Activated CD4-positive, CD25-positive, alpha-beta regulatory T cell treated with anti-CD3 and anti-CD28 coated beads, Interleukin-2, amount 50 U/mL, for 24 hours (primary cell): ENCODE measurements around the gene CNTNAP2.

Experiments
- ATAC-seq, 2 donors: fragments of 150-1000 bp; cut with Tn5 transposase; one replicate each; pipeline ENCODE4 v1.10.0; 2021; ENCODE audit warnings: mild to moderate bottlenecking in 1 of 2, moderate library complexity in 1 of 2

The CNTNAP2 gene

DNA sequence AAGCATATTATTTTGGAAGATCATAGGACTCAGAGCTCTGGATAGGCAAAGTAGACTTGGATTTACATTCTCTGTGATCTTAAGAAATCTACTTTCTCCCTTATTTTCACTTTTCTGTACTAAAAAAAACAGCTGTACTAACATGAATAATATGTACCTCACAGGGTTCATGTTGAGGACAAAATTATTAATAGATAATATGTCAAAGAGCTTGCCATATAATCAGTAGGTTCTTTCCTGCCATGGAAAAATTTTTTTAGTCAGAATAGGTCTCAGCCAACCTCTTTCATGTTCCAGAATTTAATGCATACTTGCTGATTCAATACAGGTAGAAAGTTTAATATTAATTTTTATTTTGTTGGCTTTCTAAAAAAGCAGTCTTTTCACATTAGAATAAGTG is 1693.7 kb downstream of the CNTNAP2 start:
- ATAC-seq: no peak

DNA sequence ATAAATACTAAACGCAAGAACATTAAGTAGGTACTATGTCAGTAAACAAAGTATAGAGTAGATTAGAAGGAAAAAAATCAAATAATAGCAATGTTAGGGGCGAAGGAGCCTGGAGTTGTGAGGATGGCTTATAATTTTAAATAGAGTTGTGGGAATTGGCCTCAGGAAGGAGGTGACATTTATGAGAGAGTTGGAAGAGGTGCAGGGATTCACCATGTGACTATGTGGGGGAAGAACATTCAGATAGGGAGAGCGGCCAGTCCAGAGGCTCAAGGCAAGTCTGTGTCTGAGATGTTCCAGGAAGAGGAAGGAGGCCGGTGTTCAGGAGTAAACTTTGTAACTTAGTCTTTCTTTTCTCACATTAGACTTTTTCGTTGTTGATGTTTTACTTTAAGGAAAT is 1695.3 kb downstream of the CNTNAP2 start:
- no peak for ATAC-seq

DNA sequence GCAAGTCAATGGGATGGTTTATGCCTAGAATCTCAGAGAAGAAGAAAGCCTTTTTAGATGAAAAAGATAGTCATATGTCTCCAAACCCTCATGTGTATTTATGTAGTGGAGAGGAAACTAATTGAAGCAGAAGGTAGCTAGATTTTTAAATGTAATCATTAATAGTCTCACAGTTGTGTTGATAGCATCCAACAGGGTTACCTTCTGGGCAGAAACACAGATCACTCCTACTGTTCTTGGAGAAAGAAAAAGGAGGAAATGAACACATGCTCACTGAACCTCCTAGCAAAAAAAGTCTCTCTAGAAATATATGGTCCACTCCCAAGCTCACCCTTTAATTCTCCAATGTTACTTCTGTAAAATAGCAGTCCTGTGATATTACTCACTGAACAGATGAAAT is 1696.7 kb downstream of the CNTNAP2 start:
- ATAC-seq: no peak

DNA sequence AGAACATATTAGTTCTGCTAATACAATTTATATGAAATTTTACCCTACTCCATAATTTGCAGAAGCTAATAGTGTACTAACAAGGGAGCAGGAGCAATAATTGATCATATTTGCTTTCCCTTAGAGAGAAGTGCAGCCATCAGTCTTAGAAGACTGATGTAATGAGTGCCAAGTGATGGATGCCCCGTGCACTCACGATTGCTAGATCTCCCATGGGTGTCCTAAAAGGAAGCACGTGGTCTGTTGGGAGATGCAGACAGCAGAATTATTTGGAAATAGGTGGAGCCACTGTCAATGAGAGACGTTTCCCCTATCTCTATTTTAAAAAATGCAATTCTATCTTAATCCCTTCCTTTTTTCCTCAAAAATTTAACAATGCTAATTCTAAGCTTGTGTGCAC is 1701.7 kb downstream of the CNTNAP2 start:
- no peak for ATAC-seq

DNA sequence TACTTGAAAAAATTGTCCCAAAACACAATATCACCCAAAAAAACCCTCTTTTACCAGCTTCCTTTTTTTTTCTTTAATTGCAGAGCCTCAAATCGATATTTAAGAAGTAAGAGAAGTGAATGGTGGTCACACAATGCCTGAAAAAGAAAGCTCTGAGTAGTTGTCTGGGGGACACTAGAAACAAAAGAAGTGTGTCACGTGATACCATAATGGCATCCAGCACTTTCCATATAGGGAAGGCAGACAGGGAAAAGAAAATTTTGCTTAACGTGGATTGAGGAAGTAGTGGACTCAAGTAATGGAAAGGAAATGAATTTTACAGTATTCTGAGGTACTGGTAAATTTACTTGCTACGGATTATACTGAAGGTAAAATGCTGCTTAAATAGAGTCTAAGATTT is 1708.1 kb downstream of the CNTNAP2 start:
- ATAC-seq: no peak

DNA sequence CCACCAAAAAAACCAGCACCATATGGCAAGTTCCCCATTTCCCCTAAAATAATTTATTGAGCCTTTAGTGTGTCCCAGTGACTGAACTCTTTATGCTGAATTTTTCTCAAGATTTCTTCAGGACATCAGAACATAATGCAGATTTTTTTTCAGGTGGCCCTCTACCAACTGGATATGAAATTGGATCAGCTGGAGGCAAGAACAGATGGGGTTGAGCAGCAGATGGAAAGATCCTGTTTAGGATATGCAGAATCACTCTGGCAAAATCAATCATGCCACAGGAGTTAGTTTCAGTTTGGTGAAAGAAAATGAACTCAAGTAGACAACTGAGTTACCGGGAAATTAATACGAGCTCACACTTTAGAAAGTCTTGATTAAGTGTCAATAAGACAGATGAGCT is 1712.4 kb downstream of the CNTNAP2 start:
- no peak for ATAC-seq

DNA sequence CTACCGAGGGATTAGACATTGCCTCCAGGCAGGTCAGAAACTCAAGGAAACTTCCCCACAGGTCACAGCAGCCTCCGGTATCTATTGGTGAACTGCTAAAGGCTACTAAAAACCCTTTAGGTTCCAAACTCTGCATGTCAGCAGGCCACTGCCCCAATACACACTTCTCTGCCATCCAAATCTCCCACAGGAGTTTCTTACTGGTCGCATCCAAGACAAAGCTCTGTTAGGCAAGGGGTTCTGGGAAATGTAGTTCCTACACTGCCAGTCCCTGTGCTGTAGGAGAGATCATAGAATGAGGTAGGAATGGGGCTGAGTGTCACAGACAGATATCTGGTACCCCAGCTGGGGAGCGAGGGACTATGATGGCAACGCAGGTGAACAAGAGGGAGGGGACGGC is 1717.0 kb downstream of the CNTNAP2 start:
- ATAC-seq: no peak

DNA sequence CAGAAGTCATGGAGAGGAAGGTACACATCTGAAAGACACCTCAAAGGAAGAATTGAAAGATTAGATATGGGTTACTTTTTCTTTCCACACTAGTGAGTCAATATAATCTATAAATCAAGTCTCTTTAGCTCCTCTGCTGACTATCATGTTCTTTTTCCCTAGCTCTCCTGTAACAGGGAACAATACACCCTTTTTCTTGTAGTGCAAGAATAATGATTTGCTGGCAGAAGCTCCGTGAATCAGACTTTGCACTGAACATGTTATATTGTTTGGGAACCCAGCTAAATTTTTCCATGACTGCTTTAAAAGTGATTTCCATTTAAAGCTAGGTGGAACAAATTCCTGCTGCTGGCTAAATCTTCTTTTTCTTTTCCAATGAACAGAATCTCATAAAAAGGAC is 1717.4 kb downstream of the CNTNAP2 start:
- ATAC-seq: no peak

DNA sequence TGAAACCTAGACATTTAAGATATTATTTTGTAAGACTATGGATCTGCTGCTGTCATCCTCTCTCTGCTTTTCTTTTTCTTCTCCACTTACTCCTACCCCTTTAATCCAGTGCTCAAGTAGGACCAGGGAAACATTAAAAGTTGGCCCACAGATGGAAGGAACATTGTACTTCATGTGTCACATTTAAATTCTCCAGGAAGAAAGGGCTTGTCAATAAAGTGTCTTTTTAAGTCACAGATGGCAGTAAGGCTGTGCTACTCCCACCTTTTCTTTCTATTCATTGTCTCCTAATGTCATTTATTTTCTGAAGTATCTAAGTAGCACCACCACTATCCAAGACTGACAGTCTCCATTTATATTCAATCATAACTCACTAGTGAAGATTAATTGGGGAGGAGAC is 1736.2 kb downstream of the CNTNAP2 start:
- ATAC-seq: no peak

DNA sequence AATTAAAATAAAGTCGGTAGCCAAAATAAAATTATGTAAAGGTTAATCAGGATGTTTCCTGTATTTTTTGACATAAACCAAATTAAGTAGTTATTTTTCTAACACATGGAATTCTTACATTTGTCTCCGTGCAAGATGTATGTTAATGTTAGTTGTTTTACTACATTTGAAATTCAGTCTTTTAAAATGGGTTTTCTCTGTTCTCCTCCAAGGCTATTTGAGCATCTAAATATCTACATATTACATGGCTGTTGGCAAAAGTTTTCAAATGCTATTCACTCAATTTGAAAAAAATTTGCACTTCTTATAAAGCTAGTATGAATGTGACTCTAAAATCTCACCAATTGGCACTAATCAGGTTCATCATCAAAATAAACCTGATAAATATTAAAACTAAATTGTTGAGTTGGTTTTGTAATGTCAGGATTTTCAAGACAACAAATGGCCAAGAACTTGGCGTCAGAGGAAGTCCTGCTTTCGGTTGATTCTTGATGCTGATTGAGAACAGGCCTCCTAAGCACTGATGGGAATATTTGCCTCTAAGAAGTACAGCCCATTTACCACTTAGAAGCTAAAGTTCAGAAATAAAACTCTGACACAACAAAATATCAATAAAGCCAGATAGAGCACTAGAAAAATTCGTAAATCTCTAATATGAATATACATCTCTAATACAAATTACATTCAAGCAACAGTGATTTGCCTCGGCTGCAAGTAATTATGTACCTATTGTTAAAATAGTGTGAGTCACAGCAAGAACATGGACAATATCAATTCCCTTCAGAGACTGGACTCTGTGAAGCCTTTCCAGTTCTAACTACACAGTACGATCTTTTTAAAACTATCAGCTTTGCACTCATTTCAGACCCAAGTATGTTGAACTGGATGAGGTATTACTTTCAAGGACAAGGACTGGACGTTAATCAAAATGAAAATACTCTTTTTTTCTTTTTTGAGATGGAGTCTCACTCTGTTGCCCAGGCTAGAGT is 1740.8 kb downstream of the CNTNAP2 start:
- no peak for ATAC-seq

DNA sequence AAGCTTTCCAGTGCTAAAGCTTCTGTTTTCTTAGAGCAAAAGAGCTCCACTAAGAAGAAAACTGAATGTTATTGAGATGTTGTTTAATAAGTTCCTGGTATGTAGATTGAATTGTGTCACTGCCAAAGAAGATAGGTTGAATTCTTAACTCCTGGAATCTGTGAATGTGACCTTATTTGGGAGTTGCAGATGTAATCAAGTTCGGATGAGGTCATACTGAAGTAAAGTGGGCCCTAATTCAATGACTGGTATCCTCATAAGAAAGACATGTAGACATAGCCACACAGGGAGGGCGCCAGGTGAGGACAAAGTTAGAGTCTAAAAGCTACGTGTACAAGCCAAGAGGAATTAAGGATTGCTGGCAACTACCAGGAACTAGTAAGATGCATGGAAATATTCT is 1741.8 kb downstream of the CNTNAP2 start:
- ATAC-seq: no peak

DNA sequence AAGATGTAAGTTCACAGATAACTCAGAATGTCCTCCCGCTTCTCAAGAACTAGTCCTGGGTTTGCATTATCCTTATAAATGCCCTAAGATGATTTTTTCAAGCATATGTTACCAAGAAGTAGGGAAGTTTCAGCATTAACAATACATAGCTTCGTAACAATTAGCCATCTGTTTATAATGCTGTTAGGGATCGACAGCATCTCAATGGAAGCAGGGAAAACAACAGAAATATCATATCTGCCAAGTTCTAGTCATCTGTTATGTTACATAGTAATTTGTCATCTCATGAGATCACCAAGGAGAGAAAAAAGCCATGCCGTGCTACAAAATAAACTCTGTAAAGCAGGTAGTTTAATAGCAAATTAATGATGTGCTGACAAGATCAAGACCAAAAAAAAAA is 1742.4 kb downstream of the CNTNAP2 start:
- no peak for ATAC-seq

DNA sequence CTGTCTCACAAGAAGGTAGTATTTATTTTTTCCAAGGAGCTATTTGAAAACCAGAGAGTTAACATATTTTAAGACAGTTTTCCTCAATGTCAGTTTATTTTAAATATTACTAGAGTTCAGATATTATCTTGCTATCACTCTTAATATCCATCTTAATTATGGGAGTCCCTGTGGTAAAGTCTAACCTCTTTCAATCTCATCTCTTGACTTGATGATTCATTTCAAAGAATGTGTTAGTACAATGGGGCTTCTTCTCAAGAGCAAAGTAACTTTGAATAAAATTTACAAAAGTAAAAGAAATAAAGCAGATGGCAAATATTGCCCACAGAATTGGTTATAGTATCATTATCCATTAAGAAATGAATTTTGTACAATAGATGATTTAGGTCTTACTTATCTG is 1742.9 kb downstream of the CNTNAP2 start:
- no peak for ATAC-seq

DNA sequence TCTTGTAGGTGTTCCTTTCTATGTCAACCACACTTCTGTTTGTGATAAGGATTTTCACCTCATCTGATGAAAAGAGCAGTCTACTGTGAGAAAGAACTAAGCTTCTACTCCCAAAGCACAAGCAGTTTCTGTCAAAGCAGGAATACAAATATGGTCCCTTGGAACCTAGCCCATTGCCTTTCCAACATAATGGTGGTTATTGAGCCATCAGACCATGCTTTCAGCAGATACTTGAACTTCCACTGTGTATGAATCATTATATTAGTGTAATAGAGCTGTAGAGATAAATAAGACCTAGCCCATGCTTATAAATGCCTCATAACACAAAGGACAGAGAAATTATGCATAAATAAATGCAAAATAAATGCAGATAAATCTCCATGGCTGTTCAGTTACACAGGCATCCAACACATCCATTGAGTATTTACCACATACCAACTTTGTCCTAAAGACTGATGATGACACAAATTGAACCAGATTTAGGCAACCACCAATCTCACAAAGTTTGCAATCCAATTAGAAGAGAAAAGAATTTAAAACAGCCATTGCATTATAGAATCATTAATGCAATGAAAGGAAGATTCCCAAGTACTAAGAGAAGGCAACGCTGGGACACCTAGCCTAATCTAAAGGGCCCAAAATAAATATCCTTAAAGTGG is 1744.6 kb downstream of the CNTNAP2 start:
- no peak for ATAC-seq

DNA sequence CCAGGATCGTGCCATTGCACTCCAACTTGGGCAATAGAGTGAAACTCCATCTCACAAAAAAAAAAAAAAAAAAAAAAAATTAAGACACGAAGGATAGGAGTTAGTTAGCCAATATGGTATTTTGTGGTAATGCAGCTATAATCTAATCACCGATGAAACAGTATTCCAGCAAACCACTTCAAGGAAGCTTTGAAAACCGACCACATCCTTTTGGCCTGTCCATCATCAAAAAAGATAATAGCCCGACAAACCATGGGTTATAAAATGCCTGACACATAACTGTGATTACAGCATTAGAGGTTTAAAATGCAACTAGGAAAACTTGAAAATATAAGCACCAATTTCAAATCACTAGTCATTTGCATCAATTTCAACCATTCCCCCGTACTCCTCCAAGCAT is 1745.3 kb downstream of the CNTNAP2 start:
- ATAC-seq: no peak

DNA sequence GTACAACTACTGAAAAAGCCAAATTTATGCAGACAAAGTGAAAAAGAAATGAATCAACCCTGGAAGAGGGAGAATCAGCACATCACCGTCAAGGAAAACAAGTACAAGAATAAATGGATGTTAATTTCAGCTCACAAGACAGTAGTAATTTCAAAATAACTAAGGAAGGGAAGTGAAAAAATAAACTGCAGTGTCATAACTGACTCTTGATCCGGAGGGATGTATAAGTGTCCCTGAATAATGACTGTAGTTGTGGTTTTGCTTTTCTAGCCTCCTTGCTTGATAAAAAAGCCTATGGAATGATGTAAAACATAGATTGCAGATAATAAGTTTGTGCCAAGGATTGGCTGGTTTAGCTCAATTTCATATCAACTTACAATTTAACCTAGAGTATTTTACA is 1752.9 kb downstream of the CNTNAP2 start:
- ATAC-seq: no peak

DNA sequence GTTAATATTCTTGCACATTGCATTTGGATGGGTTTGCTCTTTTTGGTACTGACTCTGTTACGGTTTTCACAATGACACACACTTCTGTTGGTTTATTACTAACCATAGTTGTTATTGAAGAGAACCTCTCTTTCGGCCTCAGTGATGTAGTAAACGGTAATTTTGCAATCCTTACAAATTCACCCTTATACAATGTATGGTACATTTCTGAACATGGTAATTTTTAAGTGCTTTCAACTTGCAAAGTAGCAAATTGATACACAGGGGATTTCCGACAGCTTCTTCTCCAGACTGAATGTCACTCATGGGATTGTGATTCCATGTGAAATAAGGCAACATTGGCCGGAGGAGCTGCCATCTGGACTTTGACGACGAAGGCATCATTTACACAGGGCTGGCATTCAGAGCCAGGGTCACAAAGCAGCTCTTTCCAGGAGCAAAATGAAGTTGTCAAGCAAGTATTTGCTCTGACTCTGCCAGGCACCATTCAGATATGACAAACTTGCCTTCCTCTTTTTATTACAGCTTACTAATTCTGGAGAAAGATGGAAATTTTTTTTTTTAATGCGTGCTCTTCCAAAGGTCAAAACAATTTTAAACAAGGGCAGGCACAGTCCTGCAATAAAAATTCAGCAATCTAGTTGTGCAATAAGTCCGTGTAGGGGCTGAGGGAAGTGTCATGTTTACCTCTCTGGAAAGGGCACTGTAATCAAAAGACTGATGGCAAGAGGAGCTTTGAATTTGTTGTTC is 1762.5 kb downstream of the CNTNAP2 start:
- ATAC-seq: no peak

DNA sequence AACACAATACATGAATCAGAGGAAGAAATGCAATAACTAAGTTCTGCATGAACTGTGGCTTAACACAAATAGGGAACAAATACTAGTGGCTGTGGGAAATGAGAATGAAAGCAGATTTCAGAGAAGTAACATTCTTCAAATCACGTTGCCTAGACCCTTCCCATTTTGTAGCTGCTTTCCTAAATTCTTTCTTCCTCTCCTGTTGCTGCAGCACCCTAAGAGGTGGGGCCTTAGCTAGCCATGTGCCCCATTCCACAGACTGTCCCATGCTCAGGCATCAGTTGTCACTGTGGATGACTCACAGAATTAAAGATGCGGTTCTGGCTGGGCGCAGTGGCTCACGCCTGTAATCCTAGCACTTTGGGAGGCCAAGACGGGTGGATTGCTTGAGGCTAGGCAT is 1769.3 kb downstream of the CNTNAP2 start:
- no peak for ATAC-seq

DNA sequence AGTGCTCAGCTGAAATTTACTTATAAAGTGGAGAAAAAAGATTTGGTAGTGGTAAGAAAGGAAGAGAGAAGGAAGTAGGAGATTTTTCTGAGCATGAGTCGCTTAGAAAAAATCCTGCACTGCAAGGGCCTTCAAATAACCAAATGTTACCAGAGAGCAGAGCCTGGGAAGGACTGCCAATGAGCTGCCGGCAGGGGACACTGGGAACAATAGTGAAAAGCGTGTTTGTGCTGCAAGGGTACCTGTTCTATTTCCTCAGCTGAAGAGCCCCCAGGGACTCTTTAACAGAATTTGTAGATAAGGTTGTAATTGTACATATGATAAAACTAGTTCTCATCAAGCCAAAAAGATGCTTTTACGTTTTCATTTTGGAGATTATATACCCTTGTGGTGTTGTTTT is 1777.7 kb downstream of the CNTNAP2 start:
- ATAC-seq: no peak

DNA sequence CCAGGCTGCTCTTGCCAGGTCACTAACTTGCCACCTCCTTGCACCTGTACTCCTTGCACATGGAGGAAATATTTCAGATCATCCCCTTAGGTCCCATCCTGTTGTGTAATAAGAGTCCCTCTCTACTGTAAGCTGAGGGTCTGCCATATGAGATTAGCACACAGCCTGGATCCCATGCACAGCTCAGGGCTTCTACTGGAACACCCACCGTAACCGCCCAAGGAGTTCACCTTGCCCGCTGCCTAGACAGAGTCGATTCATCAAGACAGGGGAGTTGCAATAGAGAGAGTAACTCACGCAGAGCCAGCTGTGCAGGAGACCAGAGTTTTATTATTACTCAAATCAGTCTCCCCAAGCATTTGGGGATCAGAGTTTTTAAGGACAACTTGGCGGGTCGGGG is 1779.5 kb downstream of the CNTNAP2 start:
- no peak for ATAC-seq

DNA sequence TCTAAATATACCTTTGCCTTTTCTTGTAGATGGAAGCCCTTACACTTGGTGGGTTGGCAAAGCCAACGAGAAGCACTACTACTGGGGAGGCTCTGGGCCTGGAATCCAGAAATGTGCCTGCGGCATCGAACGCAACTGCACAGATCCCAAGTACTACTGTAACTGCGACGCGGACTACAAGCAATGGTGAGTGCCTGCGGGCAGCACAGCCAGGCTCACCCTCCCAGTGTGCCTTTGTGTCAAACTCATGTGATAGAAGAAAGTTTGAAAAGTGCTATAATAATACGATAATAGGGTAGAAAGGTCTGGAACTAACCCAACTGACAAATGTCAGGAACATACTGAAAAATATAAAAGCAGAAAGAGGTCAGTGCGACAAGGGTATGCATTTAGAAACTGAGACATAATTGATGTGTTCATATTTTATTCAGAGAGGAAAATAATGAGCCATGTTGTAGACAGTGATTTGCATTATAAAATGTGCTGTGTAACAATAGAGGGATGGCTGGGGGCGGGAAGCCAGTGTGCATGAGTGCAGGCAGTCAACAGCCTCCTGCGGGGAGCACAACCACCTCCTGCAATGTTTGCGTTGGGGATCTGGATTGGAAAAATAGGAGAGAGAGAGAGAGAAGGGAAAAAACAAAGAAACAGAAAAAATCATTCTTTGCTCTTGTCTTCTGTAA is 1787.1 kb downstream of the CNTNAP2 start:
- ATAC-seq: no peak

DNA sequence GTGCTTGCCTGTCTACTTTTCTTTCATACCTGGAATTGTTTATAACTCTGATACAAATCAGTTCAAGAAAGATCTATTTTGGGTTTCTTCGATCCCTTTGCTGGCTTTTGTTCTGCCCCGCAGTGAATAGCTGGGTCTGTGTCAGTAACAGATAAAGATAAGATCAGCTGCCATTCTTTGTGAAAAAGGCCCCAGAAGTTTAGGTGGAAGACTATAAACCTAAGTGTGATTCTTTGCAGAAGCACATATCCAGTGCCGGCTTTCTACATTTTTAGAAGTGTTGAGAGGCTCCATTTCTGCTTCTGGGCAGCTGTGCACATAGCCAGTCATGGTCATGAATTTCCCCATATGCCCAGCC is 1787.6 kb downstream of the CNTNAP2 start:
- no peak for ATAC-seq
